Left renal cortex interstitium (tissue), 4 donors: Measurements from ENCODE around the gene ENOSF1. TPM values are rescaled to one million over a fixed set of nuclear protein-coding genes. Genes with fewer than 3 reads are reported as not detected.
"Not testable (repeated sequence)": the region's sequence is repeated elsewhere in the genome, so short reads cannot be mapped to it uniquely, and the experiment has no call there.

Source experiments
- DNase-seq, 4 donors: peaks; one replicate each; pipeline ENCODE4 v3.0.0-alpha.2; 2013; ENCODE audit warnings: low read depth in 4 of 4, low spot score in 2 of 4, missing footprints in 1 of 4
- polyA plus RNA-seq, 4 donors: library from polyadenylated mRNA; unstranded; fragments of 120-200 nt; gene quantifications; one replicate each; pipeline ENCODE4 v1.2.1, GENCODE V29; 2013; ENCODE audit not compliant: insufficient read length in 4 of 4

ENOSF1 gene
- polyA plus RNA-seq, 4 donors: 50.5 to 144 (median 98.9) TPM

DNA sequence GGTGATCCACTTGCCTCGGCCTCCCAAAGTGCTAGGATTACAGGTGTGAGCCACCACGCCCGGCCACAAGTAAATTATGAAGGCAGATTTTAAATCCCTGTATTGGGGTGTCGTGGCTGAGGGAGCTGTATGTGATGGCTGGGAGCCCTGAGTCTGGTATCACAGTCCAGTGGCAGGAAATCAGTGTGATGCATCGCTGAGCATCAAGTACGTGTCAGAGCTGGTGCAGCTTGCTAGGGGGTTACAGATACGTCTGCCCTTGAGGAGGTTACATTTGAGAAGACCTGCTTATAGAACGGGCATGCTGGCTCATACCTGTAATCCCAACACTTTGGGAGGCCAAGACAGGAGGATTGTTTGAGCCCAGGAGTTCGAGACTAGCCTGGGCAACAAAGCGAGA is 4.3 kb downstream of the ENOSF1 start:
- DNase-seq: no peak

DNA sequence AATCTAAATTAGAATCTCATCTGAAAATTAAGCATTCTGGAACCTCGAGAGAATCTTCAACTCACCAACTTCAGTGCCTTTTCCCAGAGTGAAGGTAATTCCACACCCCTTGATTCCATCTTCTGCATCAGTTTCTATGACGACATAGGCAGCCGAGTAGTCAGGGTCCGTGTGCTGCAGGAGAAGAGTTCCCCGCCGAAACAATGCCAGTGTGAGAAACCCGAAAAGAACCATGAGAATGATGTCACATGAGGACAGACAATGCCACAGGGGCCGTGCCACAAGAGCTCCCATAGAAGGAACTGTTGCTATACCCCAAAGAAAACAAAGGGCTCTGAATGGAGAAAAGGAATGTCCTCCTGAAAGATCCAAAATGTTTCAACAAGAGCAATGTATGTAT is 6.0 kb downstream of the ENOSF1 start:
- no peak for DNase-seq

DNA sequence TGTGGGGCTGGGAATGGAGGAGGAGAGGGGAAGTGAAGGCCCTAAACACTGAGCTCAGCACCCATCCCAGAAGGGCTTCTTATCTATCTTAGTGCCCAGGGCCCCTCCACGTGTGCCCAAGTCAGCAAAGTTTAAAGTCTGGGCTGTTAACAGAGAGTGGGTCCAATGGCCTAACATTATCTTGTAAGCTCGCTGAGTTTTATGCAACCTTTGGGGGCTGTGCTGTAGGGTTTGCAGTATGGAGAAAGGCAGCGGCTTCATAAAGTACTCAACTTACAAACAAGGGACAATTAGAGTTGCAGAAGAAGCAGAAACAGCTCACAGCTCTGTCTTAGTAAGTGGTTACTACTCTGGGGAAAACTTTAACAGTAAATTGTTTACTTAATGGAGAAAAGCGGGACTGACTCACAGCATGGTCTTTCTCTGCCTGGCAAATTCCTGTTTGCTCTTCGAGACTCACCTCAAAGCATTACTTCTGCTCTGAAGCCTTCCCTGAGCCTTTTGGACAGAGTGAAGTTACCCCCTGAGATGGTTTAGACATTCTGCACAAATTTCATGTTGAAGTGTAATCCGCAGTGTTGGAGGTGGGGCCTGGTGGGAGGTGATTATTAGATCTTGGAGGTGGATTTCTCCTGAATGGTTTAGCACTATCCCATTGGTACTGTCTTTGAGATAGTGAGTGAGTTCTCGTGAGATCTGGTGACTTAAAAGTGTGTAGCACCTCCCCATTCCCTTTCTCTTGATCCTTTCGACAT is 9.0 kb downstream of the ENOSF1 start:
- DNase-seq: no peak

DNA sequence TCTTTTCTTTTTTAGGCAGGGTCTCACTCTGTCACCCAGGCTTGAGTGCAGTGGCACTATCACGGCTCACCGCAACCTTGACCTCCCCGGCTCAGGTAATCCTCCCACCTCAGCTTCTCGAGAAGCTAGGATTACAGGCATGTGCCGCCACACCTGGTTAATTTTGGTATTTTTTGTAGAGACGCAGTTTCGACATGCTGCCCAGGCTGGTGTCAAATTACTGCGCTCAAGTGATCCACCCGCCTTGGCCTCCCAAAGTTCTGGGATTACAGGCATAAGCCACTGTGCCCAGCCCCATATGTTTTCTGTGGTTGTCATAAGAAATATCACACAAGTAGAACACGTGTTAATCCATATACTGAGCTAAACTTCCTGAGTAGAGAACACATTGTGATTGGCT is 14.6 kb downstream of the ENOSF1 start:
- no peak for DNase-seq

DNA sequence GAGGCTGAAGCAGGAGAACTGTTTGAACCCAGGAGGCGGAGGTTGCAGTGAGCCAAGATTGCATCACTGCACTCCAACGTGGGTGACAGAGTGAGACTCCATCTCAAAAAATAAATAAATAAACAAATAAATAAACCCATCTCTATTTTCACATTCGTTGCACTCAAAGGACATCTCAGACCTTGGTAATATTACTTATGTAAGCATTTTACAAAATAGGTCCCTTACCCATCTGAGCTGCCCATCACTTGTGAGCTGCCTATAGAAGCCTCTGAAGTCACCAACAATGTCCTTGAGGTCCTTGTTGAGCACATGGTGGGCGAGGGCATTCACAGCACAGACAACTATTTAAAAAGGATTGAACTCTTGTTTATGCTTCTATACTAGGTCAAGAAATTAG is 15.4 kb downstream of the ENOSF1 start:
- no peak for DNase-seq

DNA sequence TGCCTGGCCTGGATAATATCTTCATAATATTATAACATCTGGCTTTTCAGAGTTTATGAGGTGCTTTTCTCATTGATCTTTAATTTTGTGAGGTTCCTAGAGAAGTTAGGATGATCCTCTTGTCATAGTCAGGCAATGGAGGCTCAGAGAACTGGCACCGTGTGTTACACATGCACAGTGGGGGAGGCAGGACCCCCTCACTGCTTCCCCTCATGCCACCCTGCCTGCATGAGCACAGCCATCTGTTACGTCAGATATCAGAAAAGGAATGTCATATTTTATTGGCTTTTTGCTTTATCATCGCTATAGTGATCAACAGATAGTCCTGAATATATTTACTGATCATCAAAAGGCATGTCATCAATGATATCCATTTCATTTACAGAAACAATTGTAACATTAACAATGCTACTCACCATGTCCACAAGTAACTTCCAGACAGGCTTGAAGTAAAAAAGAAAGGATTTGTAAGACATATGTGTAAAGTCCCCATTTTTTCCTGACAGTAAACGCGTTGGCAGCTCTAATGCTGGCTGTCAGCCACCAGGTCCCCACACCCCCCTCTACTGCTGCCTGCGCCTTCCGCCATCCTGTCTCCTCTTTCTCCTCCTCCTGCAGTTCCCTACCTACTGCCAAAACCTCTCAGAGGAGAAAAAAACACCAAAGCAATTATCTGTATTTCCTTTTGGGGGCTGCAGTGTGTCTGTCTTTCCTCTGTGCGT is 18.8 kb downstream of the ENOSF1 start:
- DNase-seq: no peak

DNA sequence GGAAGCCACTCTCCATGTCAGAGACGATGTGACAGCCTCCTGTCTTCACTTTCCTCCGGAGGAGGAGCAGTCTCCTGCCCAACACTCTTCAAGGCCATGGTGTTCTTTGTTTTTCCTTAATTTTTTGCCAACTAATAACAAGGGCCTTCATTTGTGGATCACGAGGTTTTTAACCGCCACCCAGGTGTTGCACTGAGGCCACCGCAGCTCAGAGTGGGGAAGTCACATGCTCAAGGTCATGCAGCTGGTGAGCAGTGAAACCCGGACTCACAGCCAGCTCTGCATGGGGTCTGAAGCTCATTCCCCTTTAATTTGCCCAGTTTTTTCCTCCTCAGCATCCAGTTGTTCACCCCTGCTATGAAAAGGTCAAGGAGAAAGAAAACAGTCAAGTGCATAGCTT is 19.6 kb downstream of the ENOSF1 start:
- DNase-seq: no peak

DNA sequence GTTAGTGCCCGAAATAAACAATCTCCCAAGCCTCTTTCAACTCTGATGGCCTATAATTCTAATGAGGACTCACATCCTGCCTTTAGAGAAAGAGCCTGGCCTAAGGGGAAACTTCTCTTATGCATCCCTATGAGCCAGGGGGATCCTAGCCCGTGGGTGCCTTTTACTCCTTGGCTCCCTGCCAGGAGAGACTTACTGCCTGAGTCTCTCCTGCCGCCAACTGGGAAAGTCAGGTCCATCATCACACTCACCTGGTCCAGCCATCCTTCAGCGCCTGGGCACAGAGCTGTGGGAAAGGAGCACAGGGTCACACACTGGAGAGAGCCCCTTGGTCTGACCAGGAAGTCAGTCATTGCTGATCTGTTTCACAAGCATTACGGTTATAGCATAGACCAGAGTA is 24.1 kb downstream of the ENOSF1 start:
- DNase-seq: no peak

DNA sequence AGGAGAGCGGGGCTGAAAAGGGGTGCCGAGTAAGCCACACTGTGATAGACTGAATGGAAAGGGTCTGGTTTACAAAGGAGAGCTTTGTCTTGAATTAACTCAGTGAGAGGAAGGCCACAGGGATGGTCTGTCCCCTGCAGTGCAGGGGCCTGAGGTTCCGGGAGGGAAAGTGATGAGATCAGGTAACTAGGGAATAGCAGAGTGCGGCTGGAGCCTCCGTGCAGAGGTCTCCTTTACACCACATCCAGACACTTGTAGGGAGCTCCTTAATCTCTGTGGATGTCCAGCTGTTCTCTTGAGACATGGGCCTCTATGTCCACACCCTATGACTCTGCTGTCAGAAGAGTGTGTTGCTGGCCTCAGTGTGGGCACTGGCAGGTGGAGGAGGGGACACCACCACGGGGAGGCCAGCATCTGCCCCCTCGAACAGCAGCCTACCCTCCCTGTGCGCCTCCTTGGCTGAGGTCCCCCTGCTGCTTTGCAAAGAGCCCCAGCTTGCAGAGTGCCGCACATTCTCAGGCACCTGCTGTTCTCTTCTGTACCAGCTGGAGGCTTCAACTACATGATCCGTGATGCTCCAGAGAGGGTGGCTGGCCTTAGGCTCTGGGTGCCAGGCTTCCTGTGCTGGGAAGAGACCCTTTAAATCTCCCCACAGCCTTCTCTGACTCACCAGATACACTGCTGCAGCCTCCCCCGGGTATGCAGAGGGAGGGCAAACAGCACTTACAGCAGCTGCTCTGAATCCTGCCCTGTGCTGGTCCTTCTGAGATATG is 25.9 kb downstream of the ENOSF1 start:
- no peak for DNase-seq

DNA sequence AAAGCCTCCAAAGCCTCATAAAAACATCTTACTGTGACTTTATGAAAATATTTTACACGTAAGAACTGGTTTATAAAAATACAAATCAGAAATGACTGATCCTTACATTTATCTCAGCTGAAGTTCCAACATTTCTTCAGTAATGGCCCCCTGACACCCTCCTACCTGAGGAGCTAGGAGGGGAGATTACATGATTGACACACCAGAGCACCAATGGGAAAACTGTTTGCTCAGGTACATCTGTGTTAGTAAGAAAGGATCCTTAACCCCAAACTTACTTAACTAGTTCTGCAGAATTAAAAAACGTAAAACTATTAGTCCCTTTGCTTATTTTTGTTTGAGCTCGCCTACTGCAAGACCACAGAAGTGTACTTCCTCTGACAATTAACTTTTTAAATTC is 27.0 kb downstream of the ENOSF1 start:
- no peak for DNase-seq

DNA sequence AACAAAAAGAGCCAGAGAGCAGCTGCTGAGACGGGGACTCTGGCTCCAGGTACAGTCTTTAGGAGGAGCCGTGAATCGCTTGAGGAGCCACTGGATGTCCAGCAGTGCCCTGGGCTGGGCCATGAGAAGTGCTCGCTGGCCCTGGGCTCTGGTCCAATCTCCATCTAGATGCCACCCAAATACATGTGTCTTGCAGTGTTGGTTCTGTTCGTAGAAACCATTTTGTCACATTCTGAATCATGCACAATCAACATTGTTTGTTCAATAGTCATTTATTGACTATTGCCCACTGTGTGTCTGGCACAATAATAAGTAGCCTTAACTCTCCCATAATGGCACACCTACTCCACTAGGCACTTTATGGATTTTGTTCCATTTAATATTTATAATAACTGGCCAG is 28.9 kb downstream of the ENOSF1 start:
- DNase-seq: no peak

DNA sequence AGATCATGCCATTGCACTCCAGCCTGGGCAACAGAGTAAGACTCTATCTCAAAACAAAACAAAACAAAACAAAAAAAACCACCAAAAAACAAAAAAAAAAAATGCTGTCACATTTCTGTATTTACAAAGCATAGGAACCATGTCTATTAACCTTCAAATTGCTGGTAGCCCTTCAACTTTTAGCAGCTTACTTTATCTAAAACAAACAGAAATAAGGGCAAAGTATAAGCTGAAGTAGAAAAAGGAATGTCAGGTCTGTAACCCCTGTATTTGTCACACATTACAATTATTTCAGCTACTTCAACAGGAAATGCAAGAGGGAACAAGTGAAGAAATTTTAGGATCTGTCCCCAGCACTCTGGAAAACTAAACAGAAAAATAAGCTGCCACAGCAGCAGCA is 29.6 kb downstream of the ENOSF1 start:
- DNase-seq: no peak

DNA sequence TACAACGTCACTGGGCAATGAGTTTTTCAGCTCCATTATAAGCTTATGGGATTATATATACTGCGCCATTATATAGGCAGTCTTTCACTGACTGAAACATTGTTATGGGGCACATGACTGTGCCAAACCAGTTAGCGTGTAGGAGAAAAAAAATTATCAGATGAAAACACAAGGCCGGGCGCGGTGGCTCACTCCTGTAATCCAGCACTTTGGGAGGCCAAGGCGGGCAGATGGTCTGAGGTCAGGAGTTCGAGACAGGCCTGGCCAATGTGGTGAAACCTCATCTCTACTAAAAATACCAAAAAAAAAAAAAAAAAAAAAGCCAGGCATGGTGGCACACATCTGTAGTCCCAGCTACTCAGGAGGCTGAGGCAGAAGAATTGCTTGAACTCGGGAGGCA is 30.0 kb downstream of the ENOSF1 start:
- DNase-seq: not testable (repeated sequence)

DNA sequence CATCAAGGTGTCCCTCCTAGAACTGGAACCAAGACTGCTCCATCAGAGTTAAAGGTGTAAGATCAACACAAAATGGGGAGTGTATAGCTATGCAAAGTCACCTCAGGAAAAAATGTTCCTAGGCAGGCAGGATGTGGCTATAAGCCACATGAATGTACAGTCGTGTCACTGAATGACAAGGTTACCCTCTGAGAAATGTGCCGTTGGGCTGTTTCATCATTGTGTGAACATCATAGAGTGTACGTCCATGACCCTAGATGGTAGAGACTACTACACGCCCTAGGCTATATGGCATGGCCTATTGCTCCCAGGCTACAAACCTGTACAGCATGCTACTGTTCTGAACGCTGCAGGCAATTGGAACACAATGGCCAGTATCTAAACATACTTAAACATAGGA is 30.4 kb downstream of the ENOSF1 start:
- DNase-seq: no peak

DNA sequence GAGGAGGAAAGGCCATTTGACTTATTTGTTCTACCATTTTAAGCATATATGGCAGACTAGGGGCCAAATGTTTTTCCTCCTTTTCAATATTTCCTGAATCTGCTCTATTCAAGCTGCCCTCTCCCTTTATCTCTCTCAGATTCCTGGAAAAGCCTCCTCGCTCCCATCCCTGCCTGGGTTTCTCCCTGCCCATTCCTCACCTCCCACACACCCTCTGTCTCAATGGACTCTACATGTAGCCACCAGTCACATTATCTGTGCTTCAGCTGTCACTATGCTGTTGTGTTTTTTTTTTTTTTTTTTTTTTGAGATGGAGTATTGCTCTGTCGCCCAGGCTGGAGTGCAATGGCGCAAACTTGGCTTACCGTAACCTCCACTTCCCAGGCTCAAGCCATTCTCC is 32.0 kb downstream of the ENOSF1 start:
- DNase-seq: no peak

DNA sequence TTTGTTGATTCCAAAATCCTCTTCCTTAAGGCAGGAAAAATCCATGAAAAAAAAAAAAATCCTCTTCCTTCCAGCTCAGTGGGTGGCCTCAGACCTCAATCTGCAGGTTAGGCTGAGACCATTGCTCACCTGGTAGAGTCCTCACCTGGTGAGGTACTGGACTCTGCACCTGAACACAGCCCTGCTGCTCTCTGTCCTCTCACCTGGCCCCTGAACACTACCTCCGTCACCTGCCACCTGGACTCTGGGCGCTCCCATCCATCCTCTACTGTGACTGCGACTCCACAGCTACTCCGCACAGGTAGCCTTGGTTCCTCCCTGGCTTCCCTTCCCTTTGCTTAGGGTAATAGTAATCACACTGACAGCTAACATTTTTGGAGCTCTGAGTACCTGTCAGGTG is 32.9 kb downstream of the ENOSF1 start:
- DNase-seq: no peak

DNA sequence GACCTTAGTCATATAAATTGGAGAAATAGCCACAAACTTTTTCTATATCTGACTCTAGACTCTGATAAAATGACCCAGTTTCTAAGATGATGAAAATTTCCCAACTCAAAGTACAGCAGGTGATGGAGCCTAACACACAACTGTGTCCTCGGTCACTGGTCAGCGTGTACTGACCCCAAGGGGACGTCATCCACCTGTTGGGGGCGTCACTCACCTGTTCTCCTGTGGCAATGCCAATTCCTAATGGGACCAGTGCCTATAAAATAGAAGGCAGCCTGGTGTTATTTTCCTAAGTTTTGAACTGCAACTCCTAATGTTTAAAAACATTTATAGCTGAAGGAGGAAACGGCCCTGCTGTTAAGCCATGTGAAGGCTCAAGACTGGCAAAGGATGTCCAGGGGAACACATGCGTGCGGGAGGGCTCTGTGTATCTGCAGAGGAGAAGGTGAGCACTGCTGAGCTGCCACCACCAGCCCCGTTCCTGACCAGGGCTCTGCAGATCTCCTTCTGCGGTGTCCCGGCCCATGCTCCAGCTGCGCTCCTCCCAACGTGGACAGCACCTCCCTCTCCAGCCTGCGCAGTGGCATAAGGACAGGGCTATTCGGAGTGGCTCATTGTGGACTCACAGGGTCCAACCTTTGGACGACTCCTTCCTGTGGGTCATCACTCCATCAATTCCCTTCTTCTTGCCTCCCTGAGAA is 33.8 kb downstream of the ENOSF1 start:
- no peak for DNase-seq

DNA sequence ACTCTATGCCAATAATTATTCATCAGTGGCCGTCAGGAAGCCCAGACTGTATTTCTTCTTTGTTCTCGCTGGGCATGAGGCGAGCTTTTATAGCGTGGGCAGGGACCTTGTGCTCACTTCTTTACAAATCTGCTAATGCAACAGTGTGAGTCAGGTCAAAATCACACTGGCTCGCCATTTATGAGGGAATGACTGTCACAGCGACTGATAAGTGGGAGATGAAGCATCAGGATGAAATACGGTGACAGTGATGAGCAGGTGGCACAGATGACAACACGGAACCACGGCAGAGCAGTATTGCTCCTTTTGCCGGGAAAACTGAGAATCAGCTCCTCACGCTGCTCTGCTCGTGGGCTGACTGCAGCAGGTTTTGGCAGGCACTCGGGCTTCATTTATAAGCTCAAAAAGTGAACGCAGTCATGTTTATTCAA is 34.5 kb downstream of the ENOSF1 start:
- DNase-seq: no peak

DNA sequence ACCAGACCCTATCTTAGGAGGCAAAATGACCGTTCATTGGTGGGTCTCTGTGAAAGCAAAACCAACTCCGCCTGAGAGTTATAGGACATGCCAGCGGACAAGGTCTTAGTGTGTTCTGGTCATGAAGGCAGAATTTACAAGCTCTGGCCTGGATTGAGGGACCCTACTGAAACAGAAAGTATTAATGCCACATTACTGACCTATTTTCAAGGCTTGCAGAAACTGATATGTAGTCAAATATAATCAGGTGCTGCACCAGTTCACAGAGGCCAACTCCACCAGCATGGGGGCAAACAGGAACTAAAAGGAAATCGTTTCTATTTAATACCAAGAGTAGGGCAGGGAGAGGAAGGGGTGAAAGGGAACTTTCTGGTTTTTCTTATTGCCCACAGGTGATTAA is 35.3 kb downstream of the ENOSF1 start:
- DNase-seq: no peak

DNA sequence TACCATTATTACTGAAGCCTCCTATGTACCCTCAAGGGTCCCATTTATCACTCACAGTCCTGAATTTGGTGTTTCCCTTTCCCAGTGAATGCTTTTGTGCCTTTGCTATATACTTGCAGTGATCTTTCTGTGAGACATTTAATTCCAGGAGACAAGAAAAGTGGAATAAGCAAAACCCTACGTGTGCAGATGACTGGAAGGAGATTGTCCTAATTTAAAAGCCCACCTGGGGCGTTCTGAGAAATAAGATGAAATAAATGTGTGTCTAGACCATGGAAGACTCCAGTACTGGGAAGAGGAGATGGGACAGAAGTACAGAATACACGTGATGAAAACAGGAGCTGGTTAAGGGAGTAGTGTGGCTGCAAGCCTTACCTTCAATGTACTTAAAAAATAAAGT is 35.7 kb downstream of the ENOSF1 start:
- no peak for DNase-seq

DNA sequence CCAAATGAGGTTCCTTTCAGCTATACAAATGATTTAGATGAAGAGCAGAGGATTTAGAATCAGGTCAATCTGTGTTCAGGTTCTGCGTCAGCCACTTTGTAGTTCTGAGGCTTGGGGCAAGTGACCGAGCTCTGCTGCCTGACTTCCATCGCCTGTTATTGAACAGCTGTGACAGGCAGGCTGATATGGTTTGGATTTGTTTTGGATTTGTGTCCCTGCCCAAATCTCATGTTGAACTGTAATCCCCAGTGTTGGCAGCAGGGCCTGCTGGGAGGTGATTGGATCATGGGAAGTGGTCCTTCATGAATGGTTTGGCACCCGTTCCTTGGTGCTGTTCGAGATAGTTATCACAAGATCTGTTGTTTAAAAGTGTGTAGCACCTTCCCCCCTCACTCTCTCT is 36.4 kb downstream of the ENOSF1 start:
- DNase-seq: no peak
